ENCODE measurements around the gene FOXL2.

The FOXL2 gene

DNA sequence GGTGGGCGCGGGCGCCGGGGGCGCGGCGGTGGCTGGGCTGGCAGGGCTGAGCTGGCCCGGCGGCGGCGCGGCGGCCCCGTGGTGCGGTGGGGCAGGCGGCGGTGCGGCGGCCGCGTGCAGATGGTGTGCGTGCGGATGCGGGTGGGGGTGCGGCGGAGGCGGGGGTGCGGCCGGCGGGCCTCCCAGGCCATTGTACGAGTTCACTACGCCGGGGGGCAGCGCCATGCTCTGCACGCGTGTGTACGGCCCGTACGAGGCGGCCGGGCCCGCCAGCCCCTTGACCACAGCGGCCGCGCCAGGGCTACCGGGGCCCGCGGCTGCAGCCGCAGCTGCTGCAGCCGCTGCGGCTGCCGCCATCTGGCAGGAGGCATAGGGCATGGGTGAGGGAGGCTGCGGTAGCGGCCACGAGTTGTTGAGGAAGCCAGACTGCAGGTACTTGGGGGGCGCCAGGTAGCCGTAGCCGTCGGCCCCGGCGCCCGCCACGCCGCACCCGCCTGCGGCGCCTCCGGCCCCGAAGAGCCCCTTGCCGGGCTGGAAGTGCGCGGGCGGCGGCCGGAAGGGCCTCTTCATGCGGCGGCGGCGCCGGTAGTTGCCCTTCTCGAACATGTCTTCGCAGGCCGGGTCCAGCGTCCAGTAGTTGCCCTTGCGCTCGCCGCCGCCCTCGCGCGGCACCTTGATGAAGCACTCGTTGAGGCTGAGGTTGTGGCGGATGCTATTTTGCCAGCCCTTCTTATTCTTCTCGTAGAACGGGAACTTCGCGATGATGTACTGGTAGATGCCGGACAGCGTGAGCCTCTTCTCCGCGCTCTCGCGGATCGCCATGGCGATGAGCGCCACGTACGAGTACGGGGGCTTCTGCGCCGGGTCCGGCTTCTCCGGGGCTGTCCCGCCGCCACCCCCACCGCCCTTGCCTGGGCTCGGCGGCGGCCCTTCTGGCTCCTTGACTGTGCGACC, 951 bp downstream of the FOXL2 start:
- DNase-seq (ENCODE audit: low read depth in 2 of 2) = no peak

DNA sequence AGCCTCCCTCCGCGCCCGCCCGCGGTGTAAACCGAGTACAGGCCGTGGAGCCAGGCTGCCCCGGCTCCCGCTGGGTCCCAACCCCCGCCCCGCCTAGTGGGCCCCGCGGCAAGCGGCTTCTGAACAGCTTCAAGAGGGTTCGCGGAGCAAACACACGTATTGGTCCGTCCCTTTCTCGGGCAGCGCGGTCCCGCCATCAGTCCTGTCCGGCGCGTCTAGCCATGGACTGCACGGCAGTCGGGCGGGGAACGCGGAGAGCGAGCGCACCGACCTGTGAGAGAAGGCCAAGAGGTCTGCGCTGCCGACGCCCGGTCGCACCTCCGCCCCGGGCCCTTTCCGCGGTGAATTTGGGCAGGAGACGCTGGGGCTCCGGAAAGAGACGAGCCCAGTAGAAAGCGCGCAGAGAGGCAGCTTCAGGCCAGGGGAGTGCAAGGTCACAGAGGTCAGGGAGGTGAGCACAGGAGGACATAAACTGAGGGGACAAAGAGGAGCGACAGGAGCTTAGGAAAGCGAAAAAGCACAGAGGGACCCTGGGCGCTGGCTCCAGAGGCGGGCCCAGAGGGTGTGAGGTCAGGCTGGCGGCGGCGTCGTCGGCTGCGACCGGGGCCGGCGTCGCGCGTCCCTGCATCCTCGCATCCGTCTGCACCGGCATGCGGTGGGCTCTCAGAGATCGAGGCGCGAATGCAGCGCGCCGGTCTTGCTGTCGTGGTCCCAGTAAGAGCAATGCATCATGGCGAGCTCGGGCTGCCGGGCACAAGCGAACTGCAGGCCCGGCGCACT, 1.8 kb downstream of the FOXL2 start:
- DNase-seq (ENCODE audit: low read depth in 2 of 2) = no peak

DNA sequence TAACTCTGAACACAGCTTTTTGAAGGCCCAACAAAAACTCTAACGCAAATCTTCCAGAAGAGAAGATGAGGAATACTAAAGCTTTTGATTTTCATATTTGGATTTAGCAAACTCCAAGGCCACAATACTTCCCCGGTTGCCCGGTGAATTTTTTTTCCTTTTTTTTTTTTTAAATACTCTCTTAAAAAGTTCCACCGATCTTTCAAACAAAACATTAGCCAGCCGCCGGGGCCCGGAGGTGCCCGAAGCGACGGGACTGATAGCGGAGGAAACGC, 2.3 kb downstream of the FOXL2 start:
- no peak for DNase-seq (ENCODE audit: low read depth in 2 of 2)

DNA sequence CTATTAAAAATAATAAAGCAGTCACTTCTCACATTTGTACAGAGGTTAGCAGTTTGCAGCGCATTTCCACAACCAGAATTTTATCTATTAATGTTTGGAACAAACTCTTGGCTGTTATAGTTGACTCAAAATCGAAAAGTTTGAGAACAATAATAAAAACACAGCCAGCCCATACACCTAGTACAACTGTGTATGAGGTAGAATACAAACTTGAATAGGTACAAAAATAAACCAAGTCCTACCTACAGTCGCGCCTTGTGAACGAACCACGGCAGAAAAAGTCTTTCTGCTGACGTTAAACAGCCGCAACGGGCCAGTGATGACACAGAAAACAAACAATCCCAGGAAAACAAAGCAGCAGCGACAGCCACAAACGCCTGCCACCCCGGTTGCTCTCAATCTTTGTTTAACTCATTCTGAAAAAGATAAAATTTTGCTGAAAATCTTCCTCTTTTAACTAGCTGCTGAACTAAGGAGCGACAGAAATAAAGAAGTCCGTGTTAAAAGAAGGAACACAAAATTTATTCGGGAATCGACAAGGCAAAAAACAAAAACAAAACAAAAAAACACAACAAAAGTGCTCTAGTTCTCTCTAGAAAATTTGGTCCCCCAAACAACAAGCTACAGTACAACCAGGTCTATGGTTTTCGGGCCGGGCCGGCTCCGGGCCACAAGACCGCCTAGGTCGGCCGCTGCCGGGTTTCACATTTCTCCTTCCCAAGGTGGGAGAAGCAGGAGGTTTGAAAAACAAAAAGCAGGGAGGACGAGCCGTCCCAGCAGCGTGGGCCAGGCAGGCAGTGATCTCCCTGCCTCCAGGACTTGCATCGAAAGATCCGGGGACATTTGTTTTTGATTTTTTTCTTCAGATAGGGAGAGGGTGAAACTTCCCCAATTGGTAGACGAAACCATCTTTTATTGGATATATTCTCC, 2.9 kb downstream of the FOXL2 start:
- DNase-seq (ENCODE audit: low read depth in 2 of 2) = no peak

DNA sequence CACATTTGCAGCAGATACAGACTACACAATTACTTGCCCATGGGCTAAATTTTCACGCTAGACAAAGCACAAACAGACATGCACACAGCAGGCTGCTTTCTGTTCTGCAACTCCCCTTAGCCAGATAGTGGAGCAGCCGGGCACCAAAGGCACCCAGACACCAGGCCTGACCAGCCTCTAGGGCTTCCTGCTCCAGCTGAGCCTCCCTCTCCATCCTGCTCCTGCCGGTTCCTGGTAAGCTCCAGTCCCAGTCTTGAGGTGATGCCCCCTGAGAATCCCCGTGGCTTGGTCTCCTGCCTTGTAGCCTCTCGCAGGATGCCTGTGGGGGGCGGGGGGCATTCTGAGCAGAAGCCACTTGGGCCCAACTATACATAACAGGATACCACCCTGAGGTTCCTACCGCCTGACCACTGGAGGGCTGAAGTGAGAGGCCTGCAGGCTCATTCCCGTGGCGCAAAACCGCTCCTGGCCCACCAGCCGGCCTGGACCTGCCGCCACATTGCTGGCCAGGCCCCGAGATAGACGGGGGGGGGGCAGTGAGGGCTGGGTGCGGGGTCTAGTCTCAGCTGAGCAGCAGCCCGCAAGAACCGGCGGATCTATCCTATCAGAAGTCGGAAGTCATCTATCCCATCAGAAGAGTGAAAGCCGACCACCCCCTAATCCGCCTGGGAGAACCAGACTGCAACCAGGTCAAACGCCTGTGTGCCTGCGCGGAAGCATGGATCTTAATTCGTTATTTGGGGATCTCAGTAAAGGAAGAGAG, 3.9 kb downstream of the FOXL2 start:
- DNase-seq (ENCODE audit: low read depth in 2 of 2) = no peak

DNA sequence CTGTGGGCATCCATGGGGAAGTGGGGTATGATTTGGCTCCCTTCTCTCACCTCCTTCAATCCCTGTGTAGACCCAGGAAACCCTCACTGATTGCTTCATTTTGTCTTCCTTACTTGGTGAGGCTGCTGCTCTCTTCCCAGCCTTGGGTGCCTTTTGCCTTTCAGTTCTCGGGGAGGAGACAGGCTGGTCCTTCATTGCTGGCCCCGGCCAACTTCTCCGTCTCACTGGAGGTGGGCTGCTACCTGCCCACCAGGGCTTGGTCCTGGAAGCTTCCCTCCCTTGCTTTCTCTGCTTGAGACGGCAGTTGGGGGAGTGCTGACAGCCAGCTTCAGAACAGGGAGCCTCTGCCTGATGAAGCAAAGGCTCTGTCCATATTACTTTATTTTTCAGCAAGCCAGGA, 4.7 kb downstream of the FOXL2 start:
- no peak for DNase-seq (ENCODE audit: low read depth in 2 of 2)

DNA sequence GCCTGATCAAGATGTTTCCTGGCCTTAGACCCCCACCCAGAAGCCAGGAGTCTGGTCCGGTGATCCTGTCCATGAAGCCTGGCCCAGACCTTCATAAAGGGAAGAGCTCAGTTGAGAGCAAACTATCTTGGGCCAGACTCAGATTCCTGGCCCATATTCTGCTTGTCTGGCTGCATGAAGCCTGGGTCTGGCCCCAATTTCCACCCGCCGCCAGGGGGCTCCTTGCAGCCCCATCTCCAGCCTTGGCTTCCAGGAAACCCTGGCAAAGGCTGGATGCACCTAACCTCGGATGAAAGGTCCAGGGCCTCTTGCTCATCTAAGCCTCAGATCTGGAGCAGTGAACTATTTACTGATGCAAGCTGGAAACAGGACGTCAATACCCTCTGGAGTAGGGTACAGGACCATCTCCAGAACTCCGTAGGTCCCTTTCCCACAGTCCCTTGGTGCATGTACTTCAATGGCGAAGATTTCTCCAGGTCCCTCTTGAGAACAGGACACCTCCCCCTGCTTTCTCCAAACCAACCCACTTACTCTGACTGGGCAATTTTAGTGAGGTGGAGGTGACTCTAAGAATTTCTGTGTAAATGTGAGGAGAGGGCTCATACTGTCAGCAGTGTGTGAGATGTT, 5.6 kb downstream of the FOXL2 start:
- DNase-seq (ENCODE audit: low read depth in 2 of 2) = no peak

DNA sequence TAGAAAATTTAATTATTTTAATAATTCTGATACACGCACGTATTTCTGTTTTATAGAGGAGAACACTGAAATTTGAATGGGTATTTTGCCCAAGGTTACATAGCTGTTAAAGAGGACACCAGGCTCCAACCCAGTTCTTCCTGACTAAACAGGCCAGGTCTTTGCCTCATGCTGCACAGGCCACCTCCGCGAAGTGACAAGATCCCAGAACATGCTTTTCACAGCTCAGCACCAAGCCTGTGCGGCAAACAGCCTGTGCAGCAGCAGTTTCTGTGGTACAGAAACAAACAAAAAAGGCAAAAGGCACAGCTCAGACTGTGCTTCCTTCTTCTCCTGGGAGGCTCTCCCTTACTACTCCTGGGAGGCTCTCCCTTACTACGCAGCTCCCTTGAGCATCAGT, 6.5 kb downstream of the FOXL2 start:
- DNase-seq (ENCODE audit: low read depth in 2 of 2) = no peak

DNA sequence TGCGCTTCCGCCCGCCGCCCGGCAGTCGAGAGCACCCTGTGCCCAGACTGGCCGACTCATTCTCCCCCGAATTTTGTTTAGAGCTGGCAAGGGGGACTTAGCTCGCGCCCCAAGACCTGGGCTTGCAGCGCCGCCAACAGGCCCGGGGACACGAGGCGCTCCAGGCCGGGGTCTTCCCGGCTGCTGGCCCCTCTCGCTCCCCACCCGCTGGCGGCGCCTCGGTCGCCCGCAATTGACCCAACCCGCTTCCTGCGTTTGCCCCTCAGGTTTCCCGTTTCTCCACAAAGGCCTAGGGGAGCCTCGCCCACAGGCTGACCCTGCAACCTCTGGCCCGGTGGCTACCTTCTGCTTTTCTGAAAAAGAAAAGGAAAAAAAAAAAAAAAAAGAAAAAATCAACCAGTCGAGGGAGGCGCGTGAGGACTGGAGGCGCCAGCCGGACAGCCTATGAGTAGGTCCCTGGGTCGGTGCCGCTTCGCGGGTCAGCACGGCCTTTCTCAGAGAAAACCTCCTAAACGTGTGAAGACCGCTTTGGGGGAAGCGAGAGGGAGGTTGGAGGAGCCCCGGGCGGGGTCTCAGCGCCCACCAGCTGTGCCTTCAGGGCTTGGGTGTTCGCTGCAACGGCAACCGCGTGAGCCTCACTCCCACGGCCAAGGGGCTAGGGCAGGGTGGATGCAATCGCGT, 7.2 kb downstream of the FOXL2 start:
- DNase-seq (ENCODE audit: low read depth in 2 of 2) = no peak

DNA sequence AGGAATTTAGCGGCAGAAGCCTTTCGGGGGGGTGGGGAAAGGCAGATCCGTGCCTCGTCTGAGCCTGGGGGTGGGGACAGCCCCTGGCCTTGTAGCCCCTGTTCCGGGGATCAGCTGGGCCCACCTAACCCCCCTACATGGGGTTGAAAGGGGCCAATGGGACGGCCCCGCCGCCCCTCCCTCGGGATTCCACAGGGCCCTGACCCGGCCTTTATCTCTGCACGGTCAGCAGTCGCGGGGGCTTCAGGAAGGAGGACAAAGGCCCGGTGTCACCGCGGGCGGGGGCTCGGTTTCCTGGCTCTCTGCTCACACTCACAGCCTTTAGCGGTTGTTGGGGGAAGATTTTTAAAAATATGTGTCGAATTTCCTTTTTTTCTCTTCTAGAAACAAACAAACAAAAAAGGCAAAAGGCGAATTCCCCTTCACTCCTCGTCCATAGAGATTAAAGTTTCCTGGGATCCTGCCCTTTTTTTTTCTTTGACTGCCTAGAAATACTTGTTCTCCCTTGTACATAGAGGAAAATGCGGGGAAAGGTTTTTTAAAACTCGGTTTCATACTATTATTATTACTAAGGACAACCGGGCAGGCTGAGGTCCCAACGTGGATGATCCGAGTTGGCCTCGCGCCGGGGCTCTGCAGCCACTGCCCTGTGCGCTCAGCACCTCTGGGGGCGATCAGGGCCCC, 7.9 kb downstream of the FOXL2 start:
- no peak for DNase-seq (ENCODE audit: low read depth in 2 of 2)

DNA sequence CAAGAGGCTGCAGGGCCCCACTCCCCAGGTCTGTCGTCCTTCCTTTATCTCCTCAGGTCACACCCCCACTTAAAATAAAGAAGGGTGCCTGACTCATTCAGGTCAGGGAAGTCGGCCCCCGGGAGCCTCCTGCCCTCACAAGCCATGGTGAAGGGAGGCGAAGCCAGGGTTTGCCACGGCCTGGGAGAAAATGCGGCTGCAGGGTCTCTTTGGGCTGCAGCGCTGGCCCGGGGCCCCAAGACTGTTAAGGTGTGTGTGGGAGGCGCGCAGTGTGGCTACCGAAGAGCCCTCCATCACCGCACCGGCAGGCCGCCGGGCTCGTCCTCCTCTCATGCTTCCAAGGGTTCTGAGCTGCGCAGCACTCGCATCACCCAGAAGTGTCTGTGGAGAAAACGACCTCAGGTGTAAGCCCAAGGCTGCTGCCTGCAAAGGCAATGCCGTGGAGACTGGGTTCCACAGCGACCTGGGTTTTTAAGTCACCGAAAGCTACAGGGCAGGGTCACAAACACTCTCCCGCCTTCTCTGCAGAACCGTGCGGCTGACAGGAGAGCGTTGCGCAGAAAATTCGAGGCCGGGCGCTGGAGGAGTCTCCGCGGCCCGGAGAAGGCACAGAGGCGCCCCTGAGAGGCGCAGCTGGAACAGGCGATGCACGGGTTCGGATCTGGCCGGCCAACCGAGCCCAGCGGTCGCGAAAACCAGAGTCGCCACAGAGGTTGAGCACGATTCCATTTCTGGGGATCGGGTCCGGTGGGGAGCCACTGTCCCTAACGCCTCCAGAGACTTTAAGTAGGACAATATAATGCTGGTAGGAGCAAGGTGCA, 8.7 kb downstream of the FOXL2 start:
- DNase-seq (ENCODE audit: low read depth in 2 of 2) = no peak

DNA sequence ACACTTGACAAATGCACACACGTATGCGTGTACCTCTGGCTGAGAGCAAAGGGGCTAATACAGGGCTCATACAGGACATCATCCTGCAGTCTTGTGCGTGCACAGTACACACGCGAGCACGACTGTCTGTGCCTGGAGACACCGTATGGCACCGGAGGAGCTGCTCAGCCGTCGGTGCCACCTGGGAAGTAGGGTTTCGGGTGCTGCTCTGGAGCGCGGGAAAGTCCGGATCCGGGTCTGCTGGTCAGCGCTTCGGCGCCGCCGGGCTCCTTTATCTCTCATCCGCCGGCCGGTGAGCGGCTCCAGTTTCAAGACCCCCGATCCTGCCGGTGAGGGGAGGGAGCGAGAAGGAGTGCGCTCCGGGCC, 9.3 kb downstream of the FOXL2 start:
- DNase-seq (ENCODE audit: low read depth in 2 of 2) = no peak

DNA sequence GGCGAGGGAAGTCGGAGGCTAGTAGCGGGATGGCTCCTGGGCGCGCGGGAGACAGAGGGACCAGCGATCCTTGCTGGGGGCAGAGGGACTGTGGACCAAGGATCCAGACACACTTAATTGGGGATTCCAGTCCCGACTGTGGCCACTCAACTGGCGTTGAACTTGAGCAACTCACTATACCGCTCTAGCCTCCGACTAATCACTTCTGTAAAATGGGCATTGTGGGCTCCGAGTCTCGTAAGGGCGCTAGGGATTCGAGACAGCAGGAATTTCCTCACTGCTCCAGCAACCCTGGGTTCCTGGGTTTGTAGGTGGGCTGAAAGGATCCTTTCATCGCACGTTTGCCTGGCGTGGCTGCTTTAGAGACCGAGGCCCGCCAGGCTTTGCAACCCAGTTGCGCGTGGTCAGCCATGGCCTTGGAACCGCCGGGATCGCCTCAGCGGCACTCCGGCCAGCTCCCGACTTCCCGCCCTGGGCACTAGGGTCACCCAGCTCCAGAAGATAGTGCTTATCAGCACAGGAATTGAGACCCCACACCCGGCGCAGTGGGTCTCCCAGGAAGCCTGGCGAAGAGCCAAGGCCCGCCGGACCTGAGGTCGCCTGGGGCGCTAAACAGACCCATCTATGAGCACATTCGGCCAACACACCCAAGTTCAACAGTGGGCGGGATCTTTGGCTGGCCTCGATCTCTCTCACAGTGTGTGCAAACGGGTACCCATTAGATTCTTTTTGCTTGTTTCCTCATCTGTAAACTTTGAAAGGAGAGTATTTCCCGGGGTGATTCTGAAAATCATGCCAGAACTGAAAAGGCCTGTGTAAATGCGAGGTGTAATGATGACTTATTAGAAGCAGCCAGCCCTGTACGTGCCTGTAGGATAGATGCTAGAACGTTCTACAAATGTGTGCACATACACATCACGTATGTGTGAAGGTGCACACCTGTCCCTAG, 9.9 kb downstream of the FOXL2 start:
- DNase-seq (ENCODE audit: low read depth in 2 of 2) = no peak

DNA sequence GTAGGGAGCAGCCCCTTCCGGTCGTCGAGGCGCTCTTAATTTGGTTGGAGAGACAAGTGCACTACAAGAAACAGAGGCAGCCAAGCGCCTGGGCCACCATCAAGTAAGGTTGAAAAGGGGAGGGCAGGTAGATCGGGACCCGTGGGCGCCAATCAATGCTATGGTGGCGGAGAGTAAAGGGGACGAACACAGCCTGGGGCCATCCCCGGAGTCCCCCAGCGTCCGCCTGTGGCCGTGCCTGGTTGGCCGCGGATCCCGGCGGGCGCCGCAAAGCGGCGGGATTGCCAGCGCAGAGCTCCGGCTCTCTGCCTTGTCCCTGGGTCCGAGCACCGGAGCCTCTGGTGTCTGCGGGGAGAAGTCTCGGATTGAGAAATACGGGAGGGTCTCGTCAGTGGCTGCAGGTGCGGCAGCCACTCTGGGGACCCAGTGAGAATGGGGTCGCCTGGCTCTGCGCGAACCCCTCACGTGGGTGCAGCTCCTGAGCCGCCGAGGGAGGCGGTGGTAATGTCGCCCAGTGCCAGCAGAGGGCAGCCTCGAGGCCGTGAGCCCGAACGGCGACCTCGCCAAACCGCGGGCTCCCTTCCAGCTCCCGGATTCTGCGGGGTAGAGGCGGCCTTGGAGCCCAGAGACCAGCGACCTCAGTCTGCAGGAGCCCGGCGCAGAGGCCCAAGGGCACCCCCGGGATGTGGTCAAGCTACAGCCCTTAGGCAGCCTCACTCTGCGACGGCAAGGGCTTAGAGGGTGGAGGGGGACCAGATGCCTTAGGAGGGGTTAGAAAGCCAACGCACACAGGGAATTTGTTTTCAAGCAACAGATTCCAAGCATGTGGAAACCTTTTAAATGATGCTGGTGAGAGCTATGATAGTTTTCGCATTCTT, 10.8 kb downstream of the FOXL2 start:
- DNase-seq (ENCODE audit: low read depth in 2 of 2) = peak; percentile 60 to 72

DNA sequence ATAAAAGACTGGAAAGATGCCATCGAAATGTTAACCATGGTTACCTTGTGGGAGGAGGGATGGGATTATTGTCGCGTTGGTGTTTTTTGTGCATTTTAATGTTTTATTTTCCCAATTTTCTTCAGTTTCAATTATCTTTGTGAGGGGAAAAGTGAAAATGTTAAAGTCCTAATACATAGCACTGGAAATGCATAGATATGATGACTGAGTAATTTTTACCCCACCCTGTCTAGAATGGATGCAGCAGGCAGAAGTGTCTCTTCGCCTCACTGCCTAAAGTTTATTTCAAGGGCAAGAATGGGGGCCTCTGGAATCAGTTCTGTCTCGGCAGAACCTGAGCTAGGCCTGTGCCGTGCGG, 11.5 kb downstream of the FOXL2 start:
- no peak for DNase-seq (ENCODE audit: low read depth in 2 of 2)

DNA sequence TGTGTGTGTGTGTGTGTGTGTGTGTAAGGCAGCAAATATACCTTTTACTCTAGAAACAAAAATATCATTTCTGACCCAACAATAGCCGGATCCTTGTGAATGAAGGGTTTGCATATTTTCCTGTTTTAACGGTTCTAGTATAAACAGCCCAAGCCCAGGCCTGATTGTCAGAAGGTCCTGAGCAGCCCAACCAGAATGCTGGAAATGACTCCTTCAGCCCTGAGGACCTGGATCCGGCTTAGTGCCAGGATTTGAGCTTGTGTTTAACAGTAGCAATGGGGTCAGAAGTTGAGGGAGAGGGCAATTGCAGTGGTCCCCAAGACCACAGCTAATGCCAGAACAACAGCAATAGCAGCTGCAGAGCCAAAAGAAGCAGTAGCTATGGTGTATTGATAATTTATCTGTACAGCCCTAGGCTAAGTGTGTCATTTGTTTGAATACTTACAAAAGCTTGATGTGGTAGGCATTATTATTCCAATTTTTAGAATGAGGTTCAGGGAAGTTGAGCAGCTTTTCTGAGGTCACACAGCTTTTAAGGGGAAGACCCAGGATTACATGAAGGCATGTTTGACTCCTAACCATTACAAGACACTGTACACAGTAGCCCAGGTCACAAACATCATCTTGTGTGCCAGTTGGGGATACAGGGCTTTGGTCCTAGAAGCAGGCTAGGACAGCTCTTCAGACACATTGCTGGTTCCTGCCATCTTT, 12.8 kb downstream of the FOXL2 start:
- no peak for DNase-seq (ENCODE audit: low read depth in 2 of 2)

Measured in activated CD4-positive, alpha-beta T cell treated with anti-CD3 and anti-CD28 coated beads for 24 hours (primary cell).